ENCODE data around the gene HDAC5.

- TF ChIP-seq CTCF (IDR thresholded peaks at IDR 0.05) (no peak), POLR2A (IDR thresholded peaks at IDR 0.05) (no peak), EP300 (IDR thresholded peaks at IDR 0.05; ENCODE audit: low read depth) (no peak), POLR2AphosphoS5 (IDR thresholded peaks at IDR 0.05) (no peak)
Observed at GRCh38 chr17:44159519-44160210, 36.2 kb upstream of the HDAC5 start.

Measured in transverse colon (tissue), 4 donors.